ENCODE measurements around the gene SEMA6D. TPM values are rescaled to one million over a fixed set of nuclear protein-coding genes. Genes with fewer than 3 reads are reported as not detected.
"Not testable (repeated sequence)": the region's sequence is repeated elsewhere in the genome, so short reads cannot be mapped to it uniquely, and the experiment has no call there.

The SEMA6D gene
- total and polyA plus RNA-seq, 10 of the 15 experiments (the other 5 are each of a cell fraction or from before 2014, with no cell fraction given): 0.01 to 0.52 (median 0.09) TPM; not detected in 6

DNA sequence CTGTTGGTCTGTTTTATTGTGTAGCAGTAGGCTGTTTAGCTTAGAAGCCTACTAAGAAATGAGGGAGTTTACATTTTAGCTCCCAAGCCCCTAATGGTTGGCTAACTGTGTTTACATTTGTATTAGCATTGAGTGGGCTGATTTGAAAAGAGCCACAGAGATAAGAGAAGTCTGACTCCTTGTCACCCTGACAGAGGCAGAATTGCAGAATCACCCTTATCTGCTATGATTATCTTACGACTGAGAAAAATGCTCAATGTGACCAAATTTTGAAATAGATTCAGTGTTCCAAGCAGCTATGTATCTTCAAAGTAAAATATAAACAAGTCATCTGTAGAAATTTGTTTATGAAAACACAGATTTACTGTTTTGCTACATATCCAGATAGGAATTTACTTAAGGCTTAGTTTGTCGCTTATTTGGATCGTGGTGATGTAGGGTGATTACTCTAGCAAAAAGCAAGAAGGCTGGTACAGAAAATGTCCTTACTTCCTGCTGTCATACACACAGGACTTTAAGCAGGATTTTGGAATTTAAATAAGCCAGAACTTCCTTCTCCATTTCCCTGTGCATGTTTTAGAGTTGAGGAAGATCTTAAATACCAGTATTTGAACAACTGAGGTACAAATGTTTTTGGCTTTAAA is 19.0 kb downstream of the SEMA6D start (continued):
- TF ChIP-seq SUPT20H (IDR thresholded peaks at IDR 0.05; ENCODE audit: borderline replicate concordance, control insufficient read depth, low read depth, low read length): no peak
- TF ChIP-seq, protein P1, sequence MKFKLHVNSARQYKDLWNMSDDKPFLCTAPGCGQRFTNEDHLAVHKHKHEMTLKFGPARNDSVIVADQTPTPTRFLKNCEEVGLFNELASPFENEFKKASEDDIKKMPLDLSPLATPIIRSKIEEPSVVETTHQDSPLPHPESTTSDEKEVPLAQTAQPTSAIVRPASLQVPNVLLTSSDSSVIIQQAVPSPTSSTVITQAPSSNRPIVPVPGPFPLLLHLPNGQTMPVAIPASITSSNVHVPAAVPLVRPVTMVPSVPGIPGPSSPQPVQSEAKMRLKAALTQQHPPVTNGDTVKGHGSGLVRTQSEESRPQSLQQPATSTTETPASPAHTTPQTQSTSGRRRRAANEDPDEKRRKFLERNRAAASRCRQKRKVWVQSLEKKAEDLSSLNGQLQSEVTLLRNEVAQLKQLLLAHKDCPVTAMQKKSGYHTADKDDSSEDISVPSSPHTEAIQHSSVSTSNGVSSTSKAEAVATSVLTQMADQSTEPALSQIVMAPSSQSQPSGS (IDR thresholded peaks at IDR 0.05; ENCODE audit: low read length): no peak

DNA sequence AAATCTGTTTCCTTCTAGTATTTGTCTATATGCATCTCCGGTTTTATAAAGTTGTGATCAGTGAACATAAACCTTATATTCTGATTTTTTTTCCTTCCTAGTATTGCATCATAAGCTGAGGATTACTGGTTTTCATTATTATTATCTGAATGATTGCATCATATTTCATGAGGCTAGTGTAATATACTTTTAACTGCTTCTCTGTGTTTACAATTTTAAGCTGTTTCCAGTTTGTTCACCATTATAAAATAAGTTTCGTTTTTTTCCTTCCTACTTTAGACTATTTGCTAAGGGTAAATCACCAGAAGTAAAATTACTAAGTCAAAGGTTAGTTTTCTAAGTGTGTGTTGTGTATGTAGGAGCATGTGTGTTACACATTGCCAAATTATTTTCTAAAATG is 20.2 kb downstream of the SEMA6D start:
- no peak for DNase-seq (ENCODE audit: low read depth, low spot score)
- CTCF ChIA-PET: no interaction called here

DNA sequence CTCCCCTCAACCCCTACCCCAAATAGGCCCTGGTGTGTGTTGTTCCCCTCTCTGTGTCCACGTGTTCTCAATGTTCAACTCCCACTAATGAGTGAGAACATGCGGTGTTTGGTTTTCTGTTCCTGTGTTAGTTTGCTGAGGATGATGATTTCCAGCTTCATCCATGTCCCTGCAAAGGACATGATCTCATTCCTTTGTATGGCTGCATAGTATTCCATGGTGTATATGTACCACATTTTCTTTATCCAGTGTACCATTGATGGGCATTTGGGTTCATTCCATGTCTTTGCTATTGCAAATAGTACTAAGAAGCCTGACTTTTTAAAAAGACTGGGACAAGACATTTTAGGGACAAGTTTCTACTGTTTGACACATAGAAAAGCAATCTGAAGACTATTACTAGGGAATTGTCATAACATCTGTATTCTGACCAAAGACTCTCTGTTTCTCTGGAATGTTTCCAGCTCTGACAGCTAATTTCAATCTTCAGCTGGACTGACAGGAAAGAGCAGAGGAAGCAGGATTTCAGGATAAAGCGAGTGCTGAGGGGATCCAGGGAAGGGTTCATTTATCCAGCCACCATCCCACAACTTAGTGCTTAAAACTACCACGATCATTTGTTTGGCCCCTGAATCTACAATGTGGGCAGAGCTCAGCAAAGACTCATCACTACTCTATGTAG is 21.0 kb downstream of the SEMA6D start:
- H3K4me2 ChIP-seq (ENCODE audit: control insufficient read depth, insufficient read depth); DNase-seq (ENCODE audit: low read depth, low spot score); POLR2A ChIA-PET; H3K36me3 ChIP-seq (ENCODE audit: control insufficient read depth in 2 of 2, insufficient read depth in 2 of 2, low read length in 1 of 2); ATAC-seq; H3K9ac ChIP-seq (ENCODE audit: control insufficient read depth, insufficient read depth, low read length); FAIRE-seq; H3K27ac ChIP-seq (ENCODE audit: control insufficient read depth, insufficient read depth); H3K9me3 ChIP-seq (replicated peaks; ENCODE audit: control insufficient read depth, insufficient read depth, low read length); CTCF ChIA-PET; RAD21 ChIA-PET (ENCODE audit: unreplicated experiment); intact Hi-C loops (cut with micrococcal nuclease; ENCODE audit: unreplicated experiment); H3K4me1 ChIP-seq (ENCODE audit: control insufficient read depth, insufficient read depth, low read length); SMC1A ChIA-PET (ENCODE audit: uncharacterized antibody, unreplicated experiment); H4K20me1 ChIP-seq (ENCODE audit: control insufficient read depth, insufficient read depth); H3K27me3 ChIP-seq (replicated peaks in 1 of 2; ENCODE audit: control insufficient read depth in 2 of 2, insufficient read depth in 2 of 2, low read length in 1 of 2); H3K79me2 ChIP-seq (ENCODE audit: control insufficient read depth, insufficient read depth, low read length); in situ Hi-C loops (cut with MboI); BruUV-seq (replicated peaks); H2AFZ ChIP-seq (ENCODE audit: control insufficient read depth, low read depth, low read length); H3K4me3 ChIP-seq: not testable (repeated sequence)
- WGBS (ENCODE audit: insufficient coverage, insufficient replicate concordance, low lambda C conversion rate, missing lambda C conversion rate): 23% methylated on average over 4 of the region's 4 CpGs

More for the DNA sequence above, 20.2 kb downstream of the SEMA6D start:
- ATAC-seq: no peak
- Histone ChIP-seq H3K79me2 (ENCODE audit: control insufficient read depth, insufficient read depth, low read length) (no peaks in the 10 kb centered on the region), H3K36me3 (ENCODE audit: control insufficient read depth in 2 of 2, insufficient read depth in 2 of 2, low read length in 1 of 2) (no peaks in the 10 kb centered on the region), H3K4me2 (ENCODE audit: control insufficient read depth, insufficient read depth) (no peak overlapping the region), H2AFZ (ENCODE audit: control insufficient read depth, low read depth, low read length) (no peak overlapping the region), H3K27me3 (replicated peaks in 1 of 2; ENCODE audit: control insufficient read depth in 2 of 2, insufficient read depth in 2 of 2, low read length in 1 of 2) (no peaks in the 10 kb centered on the region), H4K20me1 (ENCODE audit: control insufficient read depth, insufficient read depth) (no peaks in the 10 kb centered on the region), H3K27ac (ENCODE audit: control insufficient read depth, insufficient read depth) (no peak overlapping the region), H3K9ac (ENCODE audit: control insufficient read depth, insufficient read depth, low read length) (no peak overlapping the region), H3K4me1 (ENCODE audit: control insufficient read depth, insufficient read depth, low read length) (no peaks in the 10 kb centered on the region), H3K4me3 (no peak overlapping the region), H3K9me3 (replicated peaks; ENCODE audit: control insufficient read depth, insufficient read depth, low read length) (no peaks in the 10 kb centered on the region)
- intact Hi-C loops (cut with micrococcal nuclease; ENCODE audit: unreplicated experiment) (no loop called here), in situ Hi-C loops (cut with MboI) (no loop called here)
- BruUV-seq (replicated peaks): no TSS peak
- POLR2A ChIA-PET: no interaction called here
- TF ChIP-seq RBBP5 (conservative IDR thresholded peaks at IDR 0.05): no peak
- TF ChIP-seq IRF4 (IDR thresholded peaks at IDR 0.05; ENCODE audit: low read depth, low read length): no peak
- TF ChIP-seq LARP7 (IDR thresholded peaks at IDR 0.05): no peak
- TF ChIP-seq CBX5 (IDR thresholded peaks at IDR 0.05; ENCODE audit: low read depth): no peak
- no peak for TF ChIP-seq STAT1 (conservative IDR thresholded peaks at IDR 0.05)
- TF ChIP-seq NR2C1 (IDR thresholded peaks at IDR 0.05): no peak
- no peak for TF ChIP-seq HDAC6 (IDR thresholded peaks at IDR 0.05; ENCODE audit: unreplicated experiment)
- no peak for TF ChIP-seq RAD51 (IDR thresholded peaks at IDR 0.05)
- no peak for TF ChIP-seq NFYB (IDR thresholded peaks at IDR 0.05; ENCODE audit: insufficient read depth, low read depth, low read length)
- TF ChIP-seq HDGF (IDR thresholded peaks at IDR 0.05): no peak
- TF ChIP-seq NBN (IDR thresholded peaks at IDR 0.05): no peak
- TF ChIP-seq RELA (IDR thresholded peaks at IDR 0.05; ENCODE audit: borderline replicate concordance, partially characterized antibody): no peak
- TF ChIP-seq ETV6 (conservative IDR thresholded peaks at IDR 0.05 in 1 of 2, IDR thresholded peaks at IDR 0.05 in 1 of 2; ENCODE audit: borderline replicate concordance in 1 of 2, low read depth in 1 of 2): no peak
- no peak for FAIRE-seq
- 24% methylated on average over 2 of the region's 2 CpGs for WGBS (ENCODE audit: insufficient coverage, insufficient replicate concordance, low lambda C conversion rate, missing lambda C conversion rate)
- SMC1A ChIA-PET (ENCODE audit: uncharacterized antibody, unreplicated experiment): no interaction called here
- RAD21 ChIA-PET (ENCODE audit: unreplicated experiment): no interaction called here
